Left lung (tissue), 14 donors: ENCODE data around the gene CES3. TPM values are rescaled to one million over a fixed set of nuclear protein-coding genes. Genes with fewer than 3 reads are reported as not detected.

Experiments
- ATAC-seq: fragments of 200-7000 bp; cut with Tn5 transposase; one replicate; pipeline ENCODE4 v1.9.1; 2020; ENCODE audit warnings: moderate library complexity
- DNase-seq, 4 donors: peaks; one replicate each; pipeline ENCODE4 v3.0.0-alpha.2; 2013 to 2020
- H3K27ac ChIP-seq, 2 donors: fragments of 200-600 bp; sonication (generic) in 1 of 2; one replicate each; pipeline versions ENCODE4 v1.5.0 to v1.8.0; 2020 to 2021
- H3K27me3 ChIP-seq, 2 donors: fragments of 200-600 bp; sonication (generic) in 1 of 2; one replicate each; pipeline versions ENCODE4 v1.5.0 to v1.8.0; 2020 to 2021
- H3K36me3 ChIP-seq, 2 donors: fragments of 200-600 bp; sonication (generic) in 1 of 2; one replicate each; pipeline versions ENCODE4 v1.5.0 to v1.8.0; 2020 to 2021
- H3K4me1 ChIP-seq, 2 donors: fragments of 200-600 bp; one replicate each; pipeline ENCODE4 v1.8.0; 2021
- H3K4me3 ChIP-seq, 2 donors: fragments of 200-600 bp; sonication (generic) in 1 of 2; one replicate each; pipeline versions ENCODE4 v1.5.0 to v1.8.0; 2020 to 2021; ENCODE audit warnings: mild to moderate bottlenecking in 1 of 2
- H3K9me3 ChIP-seq, 2 donors: fragments of 200-600 bp; sonication (generic) in 1 of 2; one replicate each; pipeline versions ENCODE4 v1.5.0 to v1.8.0; 2020 to 2021
- intact Hi-C, 2 donors: fragments of 100-400 bp; cut with DNase I; formaldehyde crosslinking; loops; one replicate each; pipeline versions ENCODE4 v1.11.2 to v1.14.2; 2022
- long read RNA-seq, 12 donors: library from polyadenylated mRNA in 2 of 12; unstranded in 2 of 12; transcript quantifications; one replicate each; pipeline ENCODE4 v2.0.0 and lab custom pipeline, GENCODE V29; 2019 to 2026
- polyA plus RNA-seq, 6 donors: library from polyadenylated mRNA; unstranded; fragments of 120-200 nt; gene quantifications; one replicate each; pipeline ENCODE4 v1.2.1, GENCODE V29; 2013; ENCODE audit not compliant: insufficient read length in 6 of 6
- total RNA-seq, 2 donors: library from RNA; stranded (reverse); fragmentation: NEBNext Ultra II Directional; extraction: Animal tissue kit (Norgen Biotek cat#: 25700); gene quantifications; one replicate each; pipeline ENCODE4 v1.2.1, GENCODE V29; 2021
- TF ChIP-seq, protein P1 (sequence below), 2 donors: fragments of 200-600 bp; sonication (generic) in 1 of 2; IDR thresholded peaks; one replicate each; pipeline versions ENCODE4 v1.5.0 to v1.8.0; 2021; ENCODE audit warnings: antibody characterized with exemption in 2 of 2
- donor health status: DM: no; HTN: yes; CAD: no.
- donor health status: DM: no; HTN: no; CAD: no.

The CES3 gene
- total RNA-seq (1 to 10 TPM in 1 of 2 donors, under 1 TPM in 1; 0.79 to 1.6 TPM), polyA plus RNA-seq (1 to 10 TPM; 3.5 to 5.3 (median 4.8) TPM)
- long read RNA-seq, donor 1, partial matches to known transcripts: 0 of 1 reads
- long read RNA-seq, donor 1, other reads (novel, unspliced or antisense): 0 of 1 reads
- long read RNA-seq, donor 2: 0 reads
- long read RNA-seq, donor 3: 0 reads
- long read RNA-seq, donor 4: 0 reads
- long read RNA-seq, donor 5: 0 reads
- long read RNA-seq, donor 6, partial matches to known transcripts: 0 of 1 reads
- long read RNA-seq, donor 6, other reads (novel, unspliced or antisense): 0 of 1 reads
- long read RNA-seq, donor 7: 0 reads
- long read RNA-seq, donor 8, partial matches to known transcripts: 0 of 1 reads
- long read RNA-seq, donor 8, other reads (novel, unspliced or antisense): 0 of 1 reads
- long read RNA-seq, donor 9: 0 reads
- long read RNA-seq, donor 10: 0 reads
- long read RNA-seq, donor 11: 0 reads
- long read RNA-seq, donor 12: 0 reads

DNA sequence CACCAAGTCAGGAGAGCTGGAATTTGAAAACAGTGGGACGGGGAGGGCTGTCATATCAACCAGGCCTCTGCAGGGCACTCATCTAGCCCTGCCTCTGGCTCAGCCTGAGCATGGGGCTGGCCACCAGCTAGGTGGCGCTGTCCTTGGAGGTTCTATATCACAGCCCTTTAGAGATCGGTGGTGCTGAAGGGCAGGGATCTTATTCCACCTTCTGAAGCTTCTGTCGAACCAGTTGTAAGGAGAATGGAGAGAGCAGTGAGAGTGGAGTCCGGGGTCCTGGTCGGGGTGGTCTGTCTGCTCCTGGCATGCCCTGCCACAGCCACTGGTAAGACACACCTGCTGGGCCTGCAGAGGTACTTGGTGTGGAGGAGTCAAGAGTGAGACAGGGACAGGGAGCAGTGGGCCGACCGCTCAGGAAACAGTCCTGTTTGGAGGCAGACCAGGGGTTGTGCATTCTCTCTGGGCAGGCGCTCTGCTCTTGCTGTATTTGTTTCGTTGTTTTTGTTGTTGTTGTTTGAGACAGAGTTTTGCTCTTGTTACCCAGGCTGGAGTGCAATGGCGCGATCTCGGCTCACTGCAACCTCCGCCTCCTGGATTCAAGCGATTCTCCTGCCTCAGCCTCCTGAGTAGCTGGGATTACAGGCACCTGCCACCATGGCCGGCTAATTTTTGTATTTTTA lies at the start of gene CES3:
TSS of gene CES3 (plus strand) at position 202 of the 680 bp plus-strand sequence. CDS start at position 244, 42 bp downstream.
- ATAC-seq: peak; percentile 82
- TF ChIP-seq, protein P1, sequence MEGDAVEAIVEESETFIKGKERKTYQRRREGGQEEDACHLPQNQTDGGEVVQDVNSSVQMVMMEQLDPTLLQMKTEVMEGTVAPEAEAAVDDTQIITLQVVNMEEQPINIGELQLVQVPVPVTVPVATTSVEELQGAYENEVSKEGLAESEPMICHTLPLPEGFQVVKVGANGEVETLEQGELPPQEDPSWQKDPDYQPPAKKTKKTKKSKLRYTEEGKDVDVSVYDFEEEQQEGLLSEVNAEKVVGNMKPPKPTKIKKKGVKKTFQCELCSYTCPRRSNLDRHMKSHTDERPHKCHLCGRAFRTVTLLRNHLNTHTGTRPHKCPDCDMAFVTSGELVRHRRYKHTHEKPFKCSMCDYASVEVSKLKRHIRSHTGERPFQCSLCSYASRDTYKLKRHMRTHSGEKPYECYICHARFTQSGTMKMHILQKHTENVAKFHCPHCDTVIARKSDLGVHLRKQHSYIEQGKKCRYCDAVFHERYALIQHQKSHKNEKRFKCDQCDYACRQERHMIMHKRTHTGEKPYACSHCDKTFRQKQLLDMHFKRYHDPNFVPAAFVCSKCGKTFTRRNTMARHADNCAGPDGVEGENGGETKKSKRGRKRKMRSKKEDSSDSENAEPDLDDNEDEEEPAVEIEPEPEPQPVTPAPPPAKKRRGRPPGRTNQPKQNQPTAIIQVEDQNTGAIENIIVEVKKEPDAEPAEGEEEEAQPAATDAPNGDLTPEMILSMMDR (IDR thresholded peaks at IDR 0.05): peak; percentile 59 to 67
- Histone ChIP-seq H3K4me3 (no peak within 1 kb of the TSS), H3K36me3 (no peaks in the 10 kb centered on the region), H3K27ac (no peak within 1 kb of the TSS), H3K9me3 (no peaks in the 10 kb centered on the region), H3K4me1 (peaks cover 0 to 31% of the 10 kb centered on the region in 2 donors), H3K27me3 (no peaks in the 10 kb centered on the region)
- intact Hi-C loops: no loop called here
- peak in 1 of 4 donors; percentile 58 for DNase-seq

DNA sequence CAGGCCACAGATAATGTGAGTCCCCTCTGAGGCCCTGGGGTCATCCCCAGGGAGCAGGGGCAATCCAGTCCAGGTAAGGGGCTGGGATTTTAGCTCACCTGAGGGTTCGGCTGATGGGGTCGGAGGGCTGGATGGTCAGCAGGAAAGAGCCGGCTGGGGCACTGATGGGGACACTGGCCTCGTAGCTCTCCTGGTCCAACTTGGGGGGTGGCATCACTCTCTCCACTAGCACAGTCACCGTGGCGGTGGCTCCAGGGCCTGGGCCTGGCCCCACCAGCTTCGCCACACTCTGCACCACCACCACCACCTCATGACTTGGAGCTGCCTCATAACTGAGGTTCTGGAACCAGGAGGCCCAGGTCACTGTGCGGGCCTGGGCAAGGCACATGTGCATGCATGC lies 49.3 kb upstream of the CES3 start:
- TF ChIP-seq, protein P1 (IDR thresholded peaks at IDR 0.05): no peak
- DNase-seq (peak in 1 of 4 donors; percentile 53), ATAC-seq (no peak)
- Histone ChIP-seq H3K27ac (no peak overlapping the region), H3K36me3 (no peaks in the 10 kb centered on the region), H3K27me3 (no peaks in the 10 kb centered on the region), H3K9me3 (no peaks in the 10 kb centered on the region), H3K4me3 (no peak overlapping the region), H3K4me1 (no peaks in the 10 kb centered on the region)
- intact Hi-C loops: no loop called here

GRCh38 chr16:66913081-66913480 lies 48.0 kb upstream of the CES3 start:
- intact Hi-C loops: no loop called here
- TF ChIP-seq, protein P1 (IDR thresholded peaks at IDR 0.05): no peak
- peak in 1 of 4 donors; percentile 28 for DNase-seq
- Histone ChIP-seq H3K4me1 (no peaks in the 10 kb centered on the region), H3K9me3 (no peaks in the 10 kb centered on the region), H3K27me3 (no peaks in the 10 kb centered on the region), H3K36me3 (no peaks in the 10 kb centered on the region), H3K27ac (no peak overlapping the region), H3K4me3 (no peak overlapping the region)
- ATAC-seq: no peak

DNA sequence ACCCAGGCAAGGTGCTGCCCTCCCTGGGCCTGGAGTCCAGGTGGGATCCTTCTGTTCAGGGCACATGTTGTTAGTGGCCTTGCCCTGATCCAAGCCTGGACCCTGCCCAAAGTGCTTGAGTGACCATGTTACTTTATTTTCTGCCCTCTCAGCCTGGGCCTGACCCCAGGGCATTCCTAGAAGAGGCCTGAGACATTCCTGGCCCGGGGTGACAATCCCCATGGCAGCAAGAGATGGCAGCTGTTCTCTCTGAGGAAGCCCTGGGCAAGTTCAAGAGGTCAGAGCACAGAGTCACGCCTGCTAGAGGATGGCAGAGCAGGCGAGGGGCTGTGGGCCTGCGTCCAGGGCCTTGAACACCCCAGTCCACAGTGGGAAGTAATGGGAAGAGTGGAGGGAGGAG lies 47.4 kb upstream of the CES3 start:
- Histone ChIP-seq H3K27me3 (no peaks in the 10 kb centered on the region), H3K27ac (no peak overlapping the region), H3K4me3 (no peak overlapping the region), H3K36me3 (no peaks in the 10 kb centered on the region), H3K9me3 (no peaks in the 10 kb centered on the region), H3K4me1 (no peaks in the 10 kb centered on the region)
- DNase-seq (peak in 1 of 4 donors; percentile 34), ATAC-seq (no peak)
- TF ChIP-seq, protein P1 (IDR thresholded peaks at IDR 0.05): no peak
- intact Hi-C loops: no loop called here

DNA sequence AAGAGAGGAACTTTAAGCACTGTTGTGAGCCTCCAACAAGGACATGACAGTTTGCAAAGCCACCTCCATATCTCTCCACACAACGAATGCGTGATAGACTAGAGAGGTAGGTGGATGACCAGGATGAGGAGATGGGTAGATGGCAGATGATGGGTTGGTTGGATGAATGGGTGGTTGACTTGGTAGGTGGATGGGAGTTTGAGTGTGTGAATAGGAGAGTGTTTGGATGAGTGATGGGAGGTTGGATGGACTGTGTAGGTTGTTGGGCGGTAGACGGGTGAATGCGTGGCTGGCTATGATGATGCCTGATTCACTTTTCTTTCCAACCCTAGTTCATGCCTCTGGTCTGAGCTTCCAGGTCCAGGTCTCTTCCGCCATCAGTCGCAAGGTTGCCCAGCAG lies 46.5 kb upstream of the CES3 start:
- Histone ChIP-seq H3K4me3 (no peak overlapping the region), H3K27me3 (peaks cover 0 to 4% of the 10 kb centered on the region in 2 donors), H3K27ac (no peak overlapping the region), H3K4me1 (no peaks in the 10 kb centered on the region), H3K36me3 (no peaks in the 10 kb centered on the region), H3K9me3 (no peaks in the 10 kb centered on the region)
- ATAC-seq: no peak
- intact Hi-C loops: no loop called here
- TF ChIP-seq, protein P1 (IDR thresholded peaks at IDR 0.05): no peak
- DNase-seq: no peak
